IMR-90 (cell line): ENCODE results near the gene LATS1. TPM values are rescaled to one million over a fixed set of nuclear protein-coding genes. Genes with fewer than 3 reads are reported as not detected.
A peak's percentile ranks its signal among the peaks of the same experiment; 100 is the strongest.

Source experiments
- ATAC-seq: fragments of 200-7000 bp; cut with Tn5 transposase; 2 replicates; pipeline ENCODE4 v1.9.1; 2020; ENCODE audit warnings: low read depth, mild to moderate bottlenecking, moderate library complexity
- BruUV-seq: library from RNA; stranded (reverse); fragments of 400-500 nt; replicated peaks from 2 replicates; lab custom pipeline; 2021; lab: Mats Ljungman, UMichigan
- CTCF ChIA-PET: fragments of 300-600 bp; formaldehyde crosslinking; extraction: SDS; loops from one replicate; lab custom pipeline; 2021; ENCODE audit warnings: antibody characterized with exemption; lab: Yijun Ruan, JAX
- POLR2A ChIA-PET: fragments of 300-600 bp; sonication (Branson Sonifier 250); formaldehyde crosslinking; loops from one replicate; lab custom pipeline; 2022; ENCODE audit warnings: antibody characterized with exemption; ENCODE audit not compliant: unreplicated experiment; lab: Charles Lee
- DNase-seq: peaks from one replicate; pipeline ENCODE4 v3.0.0; 2013
- H2AFZ ChIP-seq: replicated peaks from 2 replicates; pipeline ENCODE3; 2013; ENCODE audit warnings: low read length, mild to moderate bottlenecking; ENCODE audit not compliant: poor library complexity
- H2AK5ac ChIP-seq: 2 replicates; pipeline ENCODE4 v1.6.1; 2013; ENCODE audit warnings: low read depth, low read length, inconsistent platforms
- H2AK9ac ChIP-seq: replicated peaks from 2 replicates; pipeline ENCODE3; 2013; ENCODE audit warnings: mild to moderate bottlenecking, low read depth, low read length, moderate library complexity; ENCODE audit not compliant: poor library complexity
- H2BK120ac ChIP-seq: 2 replicates; pipeline ENCODE4 v1.6.1; 2013; ENCODE audit warnings: low read depth, low read length, inconsistent platforms
- H2BK15ac ChIP-seq: 3 replicates; pipeline ENCODE4 v1.6.1; 2013; ENCODE audit warnings: low read depth, low read length, inconsistent platforms
- H2BK20ac ChIP-seq: 2 replicates; pipeline ENCODE4 v1.6.1; 2013; ENCODE audit warnings: low read depth, mild to moderate bottlenecking, inconsistent platforms, low read length, moderate library complexity
- H2BK5ac ChIP-seq: 2 replicates; pipeline ENCODE4 v1.6.1; 2013; ENCODE audit warnings: mild to moderate bottlenecking, low read depth, low read length, inconsistent platforms; ENCODE audit not compliant: poor library complexity, severe bottlenecking
- H3K14ac ChIP-seq: replicated peaks from 2 replicates; pipeline ENCODE4 v1.6.1; 2013; ENCODE audit warnings: low read depth, low read length, inconsistent platforms
- H3K18ac ChIP-seq: 2 replicates; pipeline ENCODE4 v1.6.1; 2013; ENCODE audit warnings: low read depth, low read length, control low read depth
- H3K23ac ChIP-seq: 2 replicates; pipeline ENCODE4 v1.6.1; 2013; ENCODE audit warnings: low read depth, low read length, inconsistent platforms
- H3K27ac ChIP-seq: 2 replicates; pipeline ENCODE4 v1.5.1; 2013; ENCODE audit warnings: mild to moderate bottlenecking, control low read depth, low read length; ENCODE audit not compliant: insufficient read depth
- H3K27me3 ChIP-seq: 2 replicates; pipeline ENCODE4 v1.6.1; 2013; ENCODE audit warnings: low read length; ENCODE audit not compliant: control insufficient read depth, insufficient read depth
- H3K36me3 ChIP-seq: 2 replicates; pipeline ENCODE4 v1.6.1; 2013; ENCODE audit warnings: low read length, mixed read lengths; ENCODE audit not compliant: control insufficient read depth, insufficient read depth
- H3K4ac ChIP-seq: 2 replicates; pipeline ENCODE4 v1.6.1; 2013; ENCODE audit warnings: low read depth, low read length, inconsistent platforms
- H3K4me1 ChIP-seq: 2 replicates; pipeline ENCODE4 v1.6.1; 2013; ENCODE audit warnings: low read length, mixed read lengths; ENCODE audit not compliant: control insufficient read depth, insufficient read depth
- H3K4me2 ChIP-seq: 2 replicates; pipeline ENCODE4 v1.6.1; 2013; ENCODE audit warnings: low read depth, mild to moderate bottlenecking, control low read depth, low read length, moderate library complexity
- H3K4me3 ChIP-seq: 2 replicates; pipeline ENCODE4 v1.5.1; 2013; ENCODE audit warnings: low read depth, mild to moderate bottlenecking, control low read depth, low read length, moderate library complexity; ENCODE audit not compliant: insufficient read depth
- H3K56ac ChIP-seq: 2 replicates; pipeline ENCODE4 v1.6.1; 2013; ENCODE audit warnings: low read length, inconsistent platforms; ENCODE audit not compliant: insufficient read depth; ENCODE audit errors: extremely low read depth
- H3K79me1 ChIP-seq, 2 experiments: 2 replicates each; pipeline ENCODE4 v1.6.1; 2013; ENCODE audit warnings: low read length in 2 of 2, inconsistent platforms in 1 of 2, low read depth in 1 of 2
- H3K9ac ChIP-seq: 2 replicates; pipeline ENCODE4 v1.6.1; 2013; ENCODE audit warnings: low read depth, low read length, control low read depth
- H3K9me1 ChIP-seq: 2 replicates; pipeline ENCODE4 v1.6.1; 2013; ENCODE audit warnings: low read length, inconsistent platforms; ENCODE audit not compliant: insufficient read depth
- H3K9me3 ChIP-seq: 2 replicates; pipeline ENCODE4 v1.6.1; 2013; ENCODE audit warnings: low read length; ENCODE audit not compliant: control insufficient read depth, insufficient read depth
- H4K20me1 ChIP-seq: 2 replicates; pipeline ENCODE4 v1.6.1; 2013; ENCODE audit warnings: low read length, inconsistent platforms; ENCODE audit not compliant: insufficient read depth
- H4K5ac ChIP-seq: 2 replicates; pipeline ENCODE4 v1.6.1; 2013; ENCODE audit warnings: mild to moderate bottlenecking, low read depth, low read length, control low read depth
- H4K8ac ChIP-seq, 2 experiments: 2 replicates each; pipeline ENCODE4 v1.6.1; 2013; ENCODE audit warnings: low read depth in 2 of 2, low read length in 2 of 2, control low read depth in 1 of 2, inconsistent platforms in 1 of 2
- H4K91ac ChIP-seq: 2 replicates; pipeline ENCODE4 v1.6.1; 2013; ENCODE audit warnings: low read depth, low read length, inconsistent platforms; ENCODE audit not compliant: insufficient read depth
- BHLHE40 ChIP-seq: fragments of 150-350 bp; IDR thresholded peaks from 2 replicates; pipeline ENCODE4 v1.6.1; 2016; ENCODE audit warnings: mild to moderate bottlenecking, low read depth, low read length
- CEBPB ChIP-seq: IDR thresholded peaks from 2 replicates; pipeline ENCODE4 v1.6.1; 2012; ENCODE audit warnings: low read depth, low read length, improper control_type of control experiment
- CHD1 ChIP-seq: IDR thresholded peaks from 2 replicates; pipeline ENCODE4 v1.6.1; 2012; ENCODE audit warnings: low read depth, low read length, improper control_type of control experiment
- CTCF ChIP-seq: conservative IDR thresholded peaks from 2 replicates; pipeline ENCODE4 v1.5.1; 2012; ENCODE audit warnings: mild to moderate bottlenecking, low read depth, low read length, improper control_type of control experiment
- ELK1 ChIP-seq: fragments of 150-350 bp; IDR thresholded peaks from 2 replicates; pipeline ENCODE4 v1.6.1; 2016; ENCODE audit warnings: low read depth, mild to moderate bottlenecking, low read length, moderate library complexity, borderline replicate concordance
- FOS ChIP-seq: fragments of 150-350 bp; IDR thresholded peaks from 2 replicates; pipeline ENCODE4 v1.6.1; 2016; ENCODE audit warnings: low read depth, low read length
- MAFK ChIP-seq: IDR thresholded peaks from 2 replicates; pipeline ENCODE4 v1.6.1; 2012; ENCODE audit warnings: low read depth, low read length, improper control_type of control experiment
- MAZ ChIP-seq: IDR thresholded peaks from 2 replicates; pipeline ENCODE4 v1.6.1; 2012; ENCODE audit warnings: low read depth, mild to moderate bottlenecking, low read length, improper control_type of control experiment, moderate library complexity, borderline replicate concordance
- MXI1 ChIP-seq: IDR thresholded peaks from 2 replicates; pipeline ENCODE4 v1.6.1; 2012; ENCODE audit warnings: low read depth, mild to moderate bottlenecking, low read length, moderate library complexity, borderline replicate concordance
- NFE2L2 ChIP-seq: fragments of 150-350 bp; IDR thresholded peaks from 2 replicates; pipeline ENCODE4 v1.6.1; 2016; ENCODE audit warnings: low read depth, mild to moderate bottlenecking, low read length
- POLR2A ChIP-seq: IDR thresholded peaks from 2 replicates; pipeline ENCODE4 v1.6.1; 2012; ENCODE audit warnings: mild to moderate bottlenecking, low read depth, low read length
- RAD21 ChIP-seq: IDR thresholded peaks from 2 replicates; pipeline ENCODE4 v1.6.1; 2012; ENCODE audit warnings: low read length, improper control_type of control experiment
- RCOR1 ChIP-seq: IDR thresholded peaks from 2 replicates; pipeline ENCODE4 v1.6.1; 2012; ENCODE audit warnings: mild to moderate bottlenecking, low read length, improper control_type of control experiment; ENCODE audit not compliant: insufficient replicate concordance
- RFX5 ChIP-seq: IDR thresholded peaks from 2 replicates; pipeline ENCODE4 v1.8.0; 2012; ENCODE audit warnings: low read depth, mild to moderate bottlenecking, low read length, moderate library complexity
- SMC3 ChIP-seq: fragments of 150-350 bp; IDR thresholded peaks from 2 replicates; pipeline ENCODE4 v1.6.1; 2016; ENCODE audit warnings: low read depth, mild to moderate bottlenecking, antibody characterized with exemption, low read length, moderate library complexity
- USF2 ChIP-seq: fragments of 150-350 bp; IDR thresholded peaks from 2 replicates; pipeline ENCODE4 v1.6.1; 2017; ENCODE audit warnings: mild to moderate bottlenecking, antibody characterized with exemption, low read length, low read depth
- WGBS, 2 experiments: methylation state at CpG; one replicate each; pipeline versions ENCODE4 v1.1.5 to v1.1.7; 2013; ENCODE audit warnings: missing lambda C conversion rate in 2 of 2; ENCODE audit not compliant: insufficient read length in 1 of 2; ENCODE audit errors: extremely low coverage in 2 of 2; 5-methylcytosine and 5-hydroxymethylcytosine counted together
- dilution Hi-C: fragments of 300-500 bp; cut with HindIII; formaldehyde crosslinking; loops from one replicate; pipeline ENCODE4 v1.14.3; 2018; ENCODE audit warnings: low sequenced_read_pairs; ENCODE audit not compliant: unreplicated experiment
- in situ Hi-C: fragments of 300-500 bp; cut with MboI; formaldehyde crosslinking; loops from 3 replicates; pipeline ENCODE4 v1.14.3; 2019; ENCODE audit warnings: low sequenced_read_pairs, inconsistent platforms, mixed read lengths
- intact Hi-C: fragments of 100-400 bp; cut with micrococcal nuclease; formaldehyde crosslinking; loops from 2 replicates; pipeline ENCODE4 v1.10.0; 2022
- polyA plus RNA-seq, 3 experiments: library from polyadenylated mRNA; depleted of rRNA; stranded (reverse); fragments of >200 nt; gene quantifications; 2 replicates each; pipeline ENCODE4 v1.2.3, GENCODE V29; 2012; ENCODE audit warnings: low replicate concordance in 1 of 3
- total RNA-seq: library from RNA; depleted of rRNA; stranded (reverse); fragments of >200 nt; gene quantifications from 2 replicates; pipeline ENCODE4 v1.2.3, GENCODE V29; 2012

The LATS1 gene
- total and polyA plus RNA-seq, 2 of the 4 experiments (the other 2 are of a cell fraction), result 7.9 to 20.1 TPM

DNA sequence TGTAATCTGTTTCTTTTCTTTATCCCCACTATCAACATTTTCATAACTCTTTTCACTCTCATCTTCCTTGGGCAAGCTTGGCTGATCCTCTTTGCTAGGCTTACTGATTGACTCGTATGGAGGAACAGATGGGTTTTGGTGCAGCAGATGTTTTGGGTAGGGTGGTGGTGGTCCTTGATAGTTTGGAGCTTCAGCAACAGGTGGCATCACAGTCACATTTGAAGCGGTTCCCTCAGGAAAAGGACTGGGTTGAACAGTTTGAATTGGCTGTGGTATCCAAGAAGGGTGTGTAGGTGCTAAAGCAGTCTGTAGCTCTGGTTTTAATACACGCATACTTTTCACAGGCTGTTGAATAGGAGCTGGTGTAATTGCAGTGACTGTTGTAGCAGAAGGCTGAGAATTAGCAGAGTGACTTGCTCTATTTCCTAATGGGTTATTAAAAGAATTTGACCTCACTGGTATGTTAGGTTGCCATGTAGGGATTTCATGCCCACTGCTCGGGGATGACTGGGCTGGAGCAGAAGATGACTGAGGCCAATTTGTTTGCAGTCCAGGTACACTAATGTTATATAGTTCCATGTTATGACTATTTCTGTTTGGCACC is 34.5 kb downstream of the LATS1 start:
- Histone ChIP-seq H3K4me2 (no peak overlapping the region), H3K56ac (no peak overlapping the region), H3K27me3 (no peaks in the 10 kb centered on the region), H3K27ac (no peak overlapping the region), H2AFZ (no peak overlapping the region), H4K91ac (no peak overlapping the region), H3K23ac (no peak overlapping the region), H3K9ac (no peak overlapping the region), H3K79me1 (peaks cover 16 to 41% of the 10 kb centered on the region in 2 experiments), H2AK9ac (no peak overlapping the region), H3K4me3 (no peak overlapping the region), H2BK5ac (no peak overlapping the region), H3K4me1 (0 out of 2 replicates have a peak, but pooled peaks cover 3% of the 10 kb centered on the region), H4K8ac (no peak overlapping the region), H3K4ac (no peak overlapping the region), H4K5ac (no peak overlapping the region), H2AK5ac (no peak overlapping the region), H3K18ac (no peak overlapping the region), H2BK120ac (no peak overlapping the region), H3K14ac (no peak overlapping the region), H3K9me3 (no peaks in the 10 kb centered on the region), H3K9me1 (peaks cover 7% of the 10 kb centered on the region), H3K36me3 (peaks cover 23% of the 10 kb centered on the region), H2BK20ac (no peak overlapping the region), H4K20me1 (peaks cover 25% of the 10 kb centered on the region), H2BK15ac (no peak overlapping the region)
- intact Hi-C loops (no loop called here), in situ Hi-C loops (no loop called here), dilution Hi-C loops (no loop called here)
- ChIA-PET POLR2A (no interaction called here), CTCF (no interaction called here)
- BruUV-seq, result TSS peak; percentile 78
- 93% methylated on average over 3 of the region's 4 CpGs; no CpG with 5 or more reads in 1 of the 2 experiments for WGBS, 2 experiments
- DNase-seq (no peak), ATAC-seq (peak; percentile 38; the same call in 1 of the 2 replicates)
- no peak for TF ChIP-seq POLR2A
- TF ChIP-seq MAZ, result no peak
- TF ChIP-seq RCOR1, result no peak
- no peak for TF ChIP-seq ELK1
- no peak for TF ChIP-seq SMC3
- TF ChIP-seq RAD21, result no peak
- no peak for TF ChIP-seq CTCF
- TF ChIP-seq NFE2L2, result no peak
- TF ChIP-seq BHLHE40, result no peak
- no peak for TF ChIP-seq CHD1
- no peak for TF ChIP-seq USF2
- TF ChIP-seq FOS, result no peak
- no peak for TF ChIP-seq MAFK
- no peak for TF ChIP-seq CEBPB
- no peak for TF ChIP-seq RFX5
- TF ChIP-seq MXI1, result no peak
